ENCODE measurements around the gene GCLC.

The GCLC gene

DNA sequence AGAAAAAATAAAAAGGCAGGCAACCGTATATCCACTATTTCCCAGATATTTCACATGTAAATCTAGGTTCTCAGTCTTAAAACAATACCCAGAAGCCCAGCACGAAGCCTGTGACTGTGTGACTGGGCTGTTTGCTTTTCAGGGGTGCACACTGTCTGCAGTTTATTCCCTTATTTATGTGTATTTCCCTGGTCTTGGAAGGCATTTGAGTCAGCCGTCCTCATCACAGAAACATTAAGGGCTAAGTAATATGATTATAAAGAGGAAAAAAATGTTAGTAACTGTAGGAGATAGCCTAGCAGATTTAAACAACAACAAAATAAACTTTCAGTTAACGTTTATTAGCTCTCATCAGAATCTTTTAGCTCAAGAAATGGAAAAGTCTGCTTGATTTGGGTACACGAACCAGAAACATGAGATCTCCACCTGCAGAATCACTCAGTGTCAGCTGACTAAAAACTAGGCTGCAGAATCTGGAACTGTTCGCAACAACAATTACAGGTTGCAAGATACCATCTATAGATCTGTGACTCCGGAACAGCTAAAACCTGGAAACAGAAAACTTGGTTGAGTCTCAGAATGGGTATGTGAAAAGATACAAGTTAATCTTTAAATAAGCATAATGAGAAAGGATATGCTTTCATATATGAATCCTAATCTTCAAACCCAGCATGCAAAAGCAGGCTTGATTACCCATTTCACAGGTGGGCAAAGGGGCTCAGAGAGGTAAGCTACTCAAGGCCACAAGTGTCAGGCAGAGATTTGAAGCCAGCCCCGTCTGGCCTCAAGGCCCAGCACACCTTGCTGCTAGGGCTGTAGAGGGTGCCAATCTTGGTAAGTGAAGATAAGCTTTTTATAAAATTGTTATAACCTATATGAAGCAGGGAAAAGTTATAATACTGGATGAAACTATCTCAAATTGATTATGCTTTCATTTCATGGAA lies 21.1 kb downstream of the GCLC start:
- no peak for DNase-seq

DNA sequence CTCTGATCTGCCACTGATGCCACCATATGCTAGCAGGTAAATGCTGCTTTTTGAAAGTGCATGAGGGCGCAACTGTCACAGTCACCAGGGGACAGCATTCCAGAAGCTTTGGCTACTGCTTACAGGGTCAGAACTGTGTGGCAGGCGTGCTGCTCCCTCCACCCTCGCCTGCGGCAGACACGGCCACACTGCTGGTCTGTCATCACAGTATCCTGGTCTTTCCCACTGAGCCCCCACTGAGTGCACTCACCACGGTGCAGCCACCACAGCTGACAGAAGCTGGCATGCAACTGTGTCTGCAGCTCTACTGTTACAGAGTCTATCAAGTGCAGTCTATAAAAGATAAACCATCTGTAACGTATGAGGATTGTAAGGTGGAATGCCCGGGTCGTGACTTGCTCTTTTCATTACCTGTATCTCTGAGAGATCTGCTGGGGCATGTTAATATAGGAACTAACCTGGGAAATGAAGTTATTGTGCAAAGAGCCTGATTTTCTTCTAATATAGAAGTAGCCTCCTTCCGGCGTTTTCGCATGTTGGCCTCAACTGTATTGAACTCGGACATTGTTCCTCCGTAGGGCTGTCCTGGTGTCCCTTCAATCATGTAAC lies 24.5 kb downstream of the GCLC start:
- DNase-seq, result no peak

DNA sequence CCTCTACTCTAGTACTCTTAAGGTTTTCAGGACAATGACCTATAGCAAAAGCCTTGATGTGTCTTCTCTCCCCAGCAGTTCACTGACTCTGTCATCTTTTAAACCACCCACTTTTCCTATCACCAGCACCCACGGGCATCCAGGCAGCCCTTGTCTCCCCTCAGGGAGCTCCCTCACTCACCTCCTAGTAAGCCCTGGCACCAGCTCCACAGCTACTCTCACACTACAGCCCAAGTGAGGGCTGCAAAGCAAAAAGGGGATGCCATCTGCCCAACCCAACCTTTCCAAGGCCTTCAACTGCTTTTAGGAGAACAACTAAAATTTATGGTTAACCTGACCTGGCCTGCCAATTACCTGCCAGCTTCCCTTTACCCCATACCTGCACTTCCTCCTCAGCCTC lies 26.0 kb downstream of the GCLC start:
- DNase-seq, result no peak

DNA sequence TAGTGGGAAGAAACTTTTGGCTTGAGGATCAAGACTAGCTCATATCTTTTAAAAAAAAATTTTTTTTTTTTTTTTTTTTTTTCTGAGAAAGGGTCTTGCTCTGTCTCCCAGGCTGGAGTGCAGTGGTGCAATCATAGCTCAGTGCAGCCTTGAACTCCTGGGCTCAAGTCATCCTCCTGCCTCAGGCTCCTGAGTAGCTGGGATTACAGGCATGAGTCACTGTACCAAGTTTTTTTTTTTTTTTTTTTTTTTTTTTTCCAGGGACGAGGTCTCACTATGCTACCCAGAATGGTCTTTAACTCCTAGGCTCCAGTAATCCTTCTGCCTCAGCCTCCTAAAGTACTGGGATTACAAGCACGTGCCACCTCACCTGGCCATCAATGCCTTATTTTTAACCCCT lies 27.9 kb downstream of the GCLC start:
- no peak for DNase-seq

DNA sequence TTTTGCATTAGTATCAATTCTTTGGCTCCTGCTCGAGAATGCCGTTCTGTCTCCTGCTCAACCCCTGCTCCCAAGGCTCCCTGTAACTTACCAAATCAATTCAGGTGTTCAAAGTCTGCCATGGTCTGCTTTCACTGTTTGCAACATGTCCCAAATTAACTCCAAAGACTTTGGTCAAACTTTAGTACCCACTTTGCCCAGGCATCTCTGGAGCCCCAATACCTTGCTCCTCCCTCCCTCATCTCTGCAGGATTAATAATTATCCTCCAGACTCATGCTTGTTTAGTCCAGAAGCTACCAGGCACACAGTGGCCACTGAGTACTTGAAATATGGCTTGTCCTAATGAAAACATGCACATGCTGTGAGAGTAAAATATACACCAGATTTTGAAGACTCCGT lies 30.2 kb downstream of the GCLC start:
- DNase-seq, result no peak

DNA sequence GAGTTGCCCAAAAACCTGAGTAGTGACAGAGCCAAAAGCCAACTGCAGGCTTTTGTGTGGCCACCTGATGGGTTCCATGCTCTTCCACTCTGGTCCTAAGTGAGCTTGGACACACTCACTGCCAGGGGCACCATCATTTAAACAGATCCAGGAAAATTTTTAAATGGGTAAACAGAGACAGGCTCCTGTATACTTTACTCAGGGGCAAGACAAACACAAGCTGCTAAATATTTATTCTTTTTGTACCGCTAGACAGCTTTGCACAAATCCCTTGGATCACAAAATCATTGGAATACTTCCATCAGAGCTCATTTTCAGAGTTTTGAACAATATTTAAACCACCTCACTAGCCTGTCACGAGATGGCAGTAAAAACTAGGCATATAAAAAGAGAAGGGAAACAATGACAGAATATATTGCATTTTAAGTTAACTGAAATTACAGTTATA lies 31.4 kb downstream of the GCLC start:
- no peak for DNase-seq

DNA sequence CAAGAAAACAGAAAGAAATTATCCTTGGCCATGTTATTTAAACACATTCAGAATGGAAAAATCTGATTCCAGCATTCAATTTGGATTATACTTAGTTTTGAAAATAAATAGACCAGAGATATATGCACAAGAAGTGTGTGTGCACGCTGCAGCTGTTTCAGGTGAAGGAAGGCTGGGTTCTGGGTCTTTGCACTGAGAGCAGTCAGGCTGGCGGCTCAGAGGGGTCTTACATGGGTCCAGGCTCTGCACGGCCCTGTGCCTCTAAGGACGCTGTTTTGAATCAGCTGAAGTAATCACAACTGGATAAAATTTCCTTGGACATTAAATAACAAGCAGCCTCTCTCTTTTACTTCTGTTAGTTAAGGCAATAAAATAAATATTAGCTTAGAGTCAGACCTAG lies 31.8 kb downstream of the GCLC start:
- DNase-seq, result no peak

DNA sequence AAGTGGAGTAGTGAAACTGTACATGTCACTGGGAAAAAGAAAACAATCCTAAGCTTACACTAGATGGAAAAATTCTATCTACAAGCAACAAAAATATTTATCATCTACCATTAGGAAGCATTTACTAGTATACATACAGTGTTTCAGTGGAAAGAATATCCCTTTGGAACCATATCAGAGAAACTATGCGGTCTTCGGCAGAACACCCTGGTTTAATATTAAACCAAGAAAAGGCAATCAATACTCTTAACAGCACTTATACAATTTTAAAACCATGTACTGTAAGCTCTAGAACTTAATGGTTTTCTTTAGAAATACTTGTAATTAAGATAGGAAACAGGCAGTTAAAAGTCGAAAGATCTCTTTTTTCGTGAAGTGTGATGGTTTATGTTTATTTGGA lies 32.3 kb downstream of the GCLC start:
- no peak for DNase-seq

DNA sequence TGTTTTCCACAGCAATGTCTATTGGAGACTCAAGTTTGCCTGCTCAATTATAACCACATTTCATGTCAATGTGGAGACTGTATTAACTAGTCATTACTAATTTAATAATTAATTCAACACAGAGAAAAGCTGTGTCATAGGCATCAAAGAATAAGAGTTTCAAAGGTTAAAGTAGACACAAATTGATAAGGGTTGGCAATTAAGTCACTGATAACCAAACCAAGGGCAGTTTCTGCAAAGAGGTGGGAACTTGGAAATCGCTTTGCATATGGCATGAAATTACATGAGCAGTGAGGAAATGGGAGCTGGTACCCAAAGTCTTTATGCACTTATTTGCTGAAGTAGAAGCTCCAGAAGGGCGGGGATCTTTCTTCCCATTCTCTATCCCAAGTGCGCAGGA lies 34.2 kb downstream of the GCLC start:
- no peak for DNase-seq

DNA sequence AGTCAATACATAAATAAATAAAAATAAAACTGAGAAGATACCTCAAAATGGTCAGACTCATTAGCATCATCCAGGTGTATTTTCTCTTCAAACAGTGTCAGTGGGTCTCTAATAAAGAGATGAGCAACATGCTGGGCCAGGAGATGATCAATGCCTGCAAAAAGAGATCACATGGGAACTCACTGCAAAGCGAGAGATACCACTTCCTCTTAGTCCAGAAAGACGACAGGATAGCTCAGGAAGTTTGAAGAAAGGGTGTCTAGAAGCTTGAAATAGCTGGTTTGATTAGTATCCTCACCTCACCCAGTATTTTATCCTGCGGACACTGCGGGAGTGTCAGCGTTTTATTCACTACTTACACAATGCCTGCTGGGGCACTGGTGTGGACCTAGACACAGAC lies 38.0 kb downstream of the GCLC start:
- no peak for DNase-seq

DNA sequence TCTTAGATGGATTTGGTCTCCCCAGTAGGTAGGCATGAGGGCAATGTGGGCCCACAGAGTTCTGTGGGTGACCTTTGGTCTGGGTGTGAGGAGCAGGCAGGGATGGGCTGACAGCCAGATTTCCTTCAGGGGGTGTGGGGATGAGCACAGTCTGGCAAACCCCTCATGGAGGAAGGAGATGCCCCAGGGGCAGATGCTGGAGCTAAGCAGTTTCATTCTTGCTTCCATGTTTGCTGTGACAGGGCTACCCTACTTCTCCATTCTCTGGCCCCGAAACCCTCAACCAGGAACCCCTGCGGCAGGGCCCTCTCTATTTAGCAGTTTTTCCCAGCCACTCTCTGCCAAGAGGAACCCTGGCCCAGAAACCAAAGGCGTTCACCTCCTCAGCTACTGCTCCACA lies 40.4 kb downstream of the GCLC start:
- no peak for DNase-seq

DNA sequence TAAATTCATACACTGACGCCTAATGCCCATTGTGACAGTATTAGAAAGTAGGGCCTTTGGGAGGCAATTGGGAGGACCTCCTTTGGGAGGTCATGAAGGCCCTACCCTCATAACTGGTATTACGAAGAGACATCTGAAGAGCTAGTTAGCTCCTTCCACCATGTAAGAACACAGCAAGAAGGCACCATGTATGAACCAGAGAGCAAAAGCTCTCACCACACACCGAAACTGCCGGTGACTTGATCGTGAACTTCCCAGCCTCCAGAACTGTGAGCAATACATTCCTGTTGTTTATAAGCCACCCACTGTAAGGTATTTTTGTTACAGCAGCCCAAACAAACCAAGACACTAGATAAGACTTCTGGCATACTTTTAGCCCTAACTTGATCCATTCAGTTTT lies 41.8 kb downstream of the GCLC start:
- no peak for DNase-seq

DNA sequence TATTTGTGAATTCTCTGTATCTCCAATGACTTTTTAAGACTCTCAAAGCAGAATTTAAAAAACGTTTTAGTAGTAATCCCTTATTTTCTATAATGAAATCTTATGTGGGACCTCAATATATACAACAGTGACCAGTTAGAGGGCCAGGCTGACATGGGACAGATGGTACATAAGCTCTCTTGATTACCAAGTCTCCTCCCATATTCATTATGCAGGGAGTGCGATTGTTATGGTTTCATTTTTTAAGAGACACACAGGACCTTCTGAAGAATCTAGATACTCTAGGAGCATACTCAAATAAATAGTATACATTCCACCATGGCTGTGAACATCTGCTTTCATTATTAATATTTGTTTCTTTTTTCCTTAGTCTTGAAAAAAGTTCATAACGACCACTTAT lies 43.5 kb downstream of the GCLC start:
- no peak for DNase-seq

DNA sequence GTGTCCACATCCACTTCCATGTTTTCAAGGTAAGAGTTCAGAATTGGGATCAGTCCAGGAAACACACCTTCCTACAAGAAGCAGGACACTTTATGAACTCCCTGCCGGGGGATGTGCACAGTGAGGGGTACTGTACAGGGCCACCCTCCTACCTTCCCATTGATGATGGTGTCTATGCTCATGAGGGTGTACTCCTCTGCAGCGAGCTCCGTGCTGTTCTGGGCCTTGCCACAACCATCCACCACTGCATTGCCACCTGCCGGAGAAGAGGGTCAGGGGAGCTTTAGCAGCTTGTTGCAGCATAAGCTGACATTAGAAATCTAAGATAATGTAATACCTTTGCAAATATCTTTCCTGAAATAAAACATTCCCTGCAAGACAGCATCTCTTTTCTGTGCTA lies 44.8 kb downstream of the GCLC start:
- no peak for DNase-seq

DNA sequence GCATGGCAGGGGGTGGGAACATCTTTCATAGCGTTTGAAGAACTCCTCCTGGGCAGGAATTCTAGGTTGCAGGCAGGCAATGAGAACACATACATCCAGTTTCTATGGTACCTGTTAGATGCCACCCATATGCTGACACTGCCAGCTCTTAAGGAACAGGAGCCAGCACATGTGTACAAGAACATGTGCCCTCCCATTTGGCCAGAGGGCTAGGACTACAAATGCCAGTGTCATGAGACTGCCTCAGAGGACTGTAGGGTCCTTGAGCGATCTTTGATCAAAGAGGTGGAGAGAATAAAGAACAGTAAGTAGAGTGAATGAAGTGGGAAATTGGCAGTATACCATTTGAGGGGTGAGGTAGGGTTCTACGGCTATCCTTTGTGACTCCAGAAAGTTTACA lies 45.8 kb downstream of the GCLC start:
- no peak for DNase-seq

DNA sequence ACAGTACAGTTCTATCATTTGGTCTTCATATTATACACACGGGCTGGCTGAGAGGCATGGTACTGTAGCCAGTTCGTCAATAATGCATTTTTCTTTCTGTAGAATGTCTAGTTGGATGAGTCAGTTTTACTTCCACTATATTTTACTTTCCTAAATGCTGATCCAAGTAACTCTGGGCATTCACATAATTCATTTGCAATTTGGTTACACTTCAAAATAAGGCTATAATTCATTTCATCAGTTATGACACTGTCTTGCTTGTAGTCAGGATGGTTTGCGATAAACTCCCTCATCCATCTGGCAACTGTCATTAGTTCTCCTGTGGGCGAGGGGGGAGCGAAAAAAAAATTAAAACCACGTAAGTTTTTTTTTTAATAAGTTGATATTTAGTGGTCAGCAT lies 46.3 kb downstream of the GCLC start:
- no peak for DNase-seq

DNA sequence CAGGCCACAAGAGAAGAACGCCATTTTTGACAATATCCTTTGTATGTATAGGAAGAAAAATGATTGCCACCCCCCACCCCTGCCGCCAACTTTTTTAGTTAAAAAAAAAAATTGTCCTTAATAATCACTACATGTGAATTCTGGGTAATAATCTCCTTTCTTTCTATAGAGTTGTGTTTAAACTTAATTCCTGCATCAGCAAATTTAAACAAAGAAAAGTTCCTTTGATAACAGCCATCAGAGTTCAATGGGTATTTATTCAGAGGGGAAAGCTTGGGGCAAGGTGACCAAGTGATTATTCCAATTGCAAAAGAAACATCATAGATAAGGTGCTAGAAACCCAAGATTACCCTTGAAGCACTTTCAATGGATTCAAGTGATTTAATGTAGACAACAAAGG lies 47.0 kb downstream of the GCLC start:
- DNase-seq, result no peak

DNA sequence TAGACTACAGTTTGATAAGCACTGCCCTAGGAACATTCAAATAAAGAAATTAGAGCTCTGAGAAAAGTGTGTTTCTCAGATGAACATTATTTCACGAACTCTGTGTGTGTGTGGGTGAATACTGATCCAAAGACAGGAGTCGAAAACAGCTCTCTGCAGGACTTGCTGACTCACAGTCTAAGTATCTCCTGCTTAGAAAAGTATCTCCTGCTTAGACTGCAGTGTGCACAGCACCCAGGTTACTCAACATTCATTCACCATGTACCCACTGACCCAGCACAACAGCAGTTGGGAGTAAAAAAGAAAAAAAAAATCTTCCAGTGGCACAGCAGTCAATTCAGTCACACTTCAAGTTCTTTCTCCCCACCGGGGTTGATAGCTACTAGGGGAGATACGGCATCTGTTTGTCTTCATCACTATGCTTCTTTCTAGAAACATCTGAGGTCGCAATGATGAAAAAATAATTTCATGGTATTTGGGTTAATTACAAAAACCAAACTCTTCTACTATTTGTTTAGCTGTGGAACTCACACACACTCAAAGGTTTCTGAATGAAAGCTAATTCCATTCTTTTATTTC lies 48.0 kb downstream of the GCLC start:
- no peak for DNase-seq

DNA sequence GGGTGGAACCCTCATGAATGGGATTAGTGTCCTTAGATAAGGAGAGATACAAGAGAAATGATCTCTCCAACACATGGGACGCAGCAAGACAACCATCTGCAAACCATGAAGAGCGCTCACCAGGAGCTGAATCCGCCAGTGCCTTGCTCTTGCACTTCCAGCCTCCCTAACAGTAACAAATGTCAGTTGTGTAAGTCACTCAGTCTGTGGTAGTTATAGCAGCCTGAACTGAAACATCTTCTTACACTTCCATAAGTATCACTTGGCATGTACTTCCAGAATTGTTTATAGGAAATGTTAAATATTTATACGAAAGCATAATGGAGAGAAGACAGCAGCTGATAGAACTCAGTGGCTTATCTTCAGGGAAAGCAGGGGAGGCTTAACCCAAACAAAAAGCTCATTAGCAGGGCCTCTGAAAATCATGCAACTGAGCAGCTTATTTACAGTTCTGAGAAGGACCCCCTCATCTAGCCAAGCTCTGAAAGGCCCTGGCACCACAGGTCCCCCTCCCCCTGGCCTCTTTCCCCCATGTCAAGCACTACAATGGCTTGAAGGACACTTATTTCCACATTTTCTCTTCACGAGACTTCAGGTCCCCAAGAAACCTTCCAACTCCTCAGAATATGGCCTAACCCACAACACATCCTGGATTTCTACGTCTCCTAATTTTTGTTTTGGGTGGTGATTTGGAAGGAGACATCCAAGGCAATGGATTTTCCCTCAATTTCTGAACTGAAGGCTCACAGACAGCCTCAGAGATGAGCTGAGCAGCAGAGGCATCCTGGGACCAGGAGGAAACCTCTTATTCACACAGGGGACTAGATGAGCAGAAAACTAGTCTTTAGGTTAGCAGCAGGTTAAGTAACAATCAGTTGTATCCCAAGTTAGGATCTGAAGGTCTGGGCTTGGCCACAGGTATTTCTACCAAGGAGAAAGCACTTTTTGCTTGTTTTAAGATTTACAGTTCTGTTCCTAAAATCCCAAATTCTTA lies 49.1 kb downstream of the GCLC start:
- no peak for DNase-seq

DNA sequence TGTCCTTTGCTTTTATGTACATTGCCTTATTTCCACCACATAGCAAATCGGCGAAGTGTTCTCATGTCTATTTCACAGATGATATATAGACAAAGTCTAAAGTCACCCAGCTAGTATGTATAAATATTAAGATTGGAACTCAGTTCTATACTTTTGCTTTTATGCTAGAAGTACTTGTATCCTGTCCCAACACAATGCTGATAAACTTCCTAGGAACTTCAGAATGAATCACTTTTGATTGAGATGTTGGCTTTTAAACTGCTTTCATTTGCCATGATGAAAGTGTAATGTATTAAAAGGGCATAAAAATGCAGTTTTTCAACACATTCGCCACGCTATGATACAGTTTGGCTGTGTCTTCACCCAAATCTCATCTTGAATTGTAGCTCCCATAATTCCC lies 50.8 kb downstream of the GCLC start:
- DNase-seq, result no peak

DNA sequence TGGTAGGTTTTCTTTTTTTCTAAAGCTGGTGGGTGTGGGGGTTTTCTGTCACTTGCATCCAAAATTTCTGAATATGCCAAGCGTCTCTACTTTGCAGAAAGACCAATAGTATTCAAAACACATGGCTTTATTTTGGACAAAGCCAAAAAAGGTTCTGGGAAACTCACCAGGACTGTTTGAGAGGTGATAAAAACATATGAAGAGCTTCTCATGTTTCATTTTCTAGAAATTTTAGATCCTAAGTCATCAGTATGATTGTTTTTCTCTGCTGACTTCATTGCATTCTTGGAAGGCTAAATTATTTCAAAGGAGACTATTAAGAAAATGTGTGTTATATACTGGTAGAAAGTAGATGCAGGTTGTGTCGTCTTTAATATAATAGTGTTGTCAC lies 51.3 kb downstream of the GCLC start:
- no peak for DNase-seq

DNA sequence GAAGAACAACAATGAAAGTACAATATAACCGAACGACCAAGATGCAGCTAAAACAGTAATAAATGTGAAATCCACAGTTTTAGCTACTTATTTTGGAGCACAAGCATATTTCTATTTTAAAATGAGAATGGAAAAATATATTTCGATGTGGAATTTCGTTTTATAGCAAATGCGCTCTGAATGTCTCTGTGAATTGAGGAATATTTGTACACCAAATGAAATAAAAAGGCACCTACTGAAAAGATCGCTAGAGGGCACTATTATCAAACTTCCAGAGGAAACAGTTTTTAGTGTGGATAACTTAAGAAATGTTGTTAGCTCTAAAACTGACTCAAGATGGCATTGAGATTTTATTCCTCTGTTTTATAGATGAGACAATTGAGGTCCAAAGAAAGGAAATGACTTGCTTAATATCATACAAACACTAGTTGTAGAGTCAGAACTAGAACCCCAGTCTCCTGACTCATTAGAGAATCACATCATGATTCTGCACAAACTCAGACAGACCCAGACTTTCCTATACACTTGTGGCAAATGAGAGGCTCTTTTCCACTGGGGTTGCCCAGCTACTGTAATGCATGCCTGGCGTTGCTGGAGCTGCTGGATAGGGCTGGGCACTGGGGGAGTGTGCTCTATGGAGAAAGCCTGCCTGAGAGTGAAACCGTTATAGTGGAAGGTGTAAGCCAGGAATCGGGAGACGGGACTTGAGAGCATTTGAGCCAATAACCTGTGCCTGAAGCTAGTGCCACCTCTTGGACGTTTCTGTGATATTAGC lies 51.9 kb downstream of the GCLC start:
- peak in 1 of 2 donors; percentile 65 for DNase-seq

All from CD4-positive, alpha-beta T cell treated with Interleukin-4 for 1 hour (primary cell).